Lower leg skin (tissue), 3 donors: ENCODE results near the gene SUMF1.

Experiments
- POLR2A ChIP-seq, 2 donors: fragments of 450-650 bp; IDR thresholded peaks; one replicate each; pipeline ENCODE4 v1.6.1; 2016 to 2017; ENCODE audit warnings: antibody characterized with exemption in 2 of 2, mild to moderate bottlenecking in 1 of 2, moderate library complexity in 1 of 2
- TF ChIP-seq, protein P1 (sequence below), 3 donors: fragments of 450-650 bp; IDR thresholded peaks; one replicate each; pipeline ENCODE4 v1.5.1; 2016; ENCODE audit warnings: antibody characterized with exemption in 3 of 3, mild to moderate bottlenecking in 3 of 3, moderate library complexity in 2 of 3

DNA sequence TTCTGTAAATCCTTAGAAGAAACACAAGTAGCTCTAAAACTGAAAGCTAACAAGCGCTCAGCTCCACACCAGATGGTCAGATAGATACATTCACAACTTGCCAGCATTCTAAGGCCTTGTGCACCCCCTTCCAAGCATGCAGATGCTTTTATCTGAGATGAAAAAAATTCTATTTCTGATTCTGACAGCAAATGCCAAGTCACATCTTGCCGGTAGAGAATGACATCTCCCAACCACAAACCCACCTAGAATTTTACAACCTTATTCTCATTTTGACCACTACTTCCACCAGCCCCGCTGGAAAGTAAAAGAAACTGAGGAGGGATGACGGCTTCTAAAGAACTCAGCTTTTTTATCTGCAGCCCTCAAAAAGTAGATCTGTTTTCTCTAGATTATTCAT, 57.7 kb downstream of the SUMF1 start:
- TF ChIP-seq, protein P1, sequence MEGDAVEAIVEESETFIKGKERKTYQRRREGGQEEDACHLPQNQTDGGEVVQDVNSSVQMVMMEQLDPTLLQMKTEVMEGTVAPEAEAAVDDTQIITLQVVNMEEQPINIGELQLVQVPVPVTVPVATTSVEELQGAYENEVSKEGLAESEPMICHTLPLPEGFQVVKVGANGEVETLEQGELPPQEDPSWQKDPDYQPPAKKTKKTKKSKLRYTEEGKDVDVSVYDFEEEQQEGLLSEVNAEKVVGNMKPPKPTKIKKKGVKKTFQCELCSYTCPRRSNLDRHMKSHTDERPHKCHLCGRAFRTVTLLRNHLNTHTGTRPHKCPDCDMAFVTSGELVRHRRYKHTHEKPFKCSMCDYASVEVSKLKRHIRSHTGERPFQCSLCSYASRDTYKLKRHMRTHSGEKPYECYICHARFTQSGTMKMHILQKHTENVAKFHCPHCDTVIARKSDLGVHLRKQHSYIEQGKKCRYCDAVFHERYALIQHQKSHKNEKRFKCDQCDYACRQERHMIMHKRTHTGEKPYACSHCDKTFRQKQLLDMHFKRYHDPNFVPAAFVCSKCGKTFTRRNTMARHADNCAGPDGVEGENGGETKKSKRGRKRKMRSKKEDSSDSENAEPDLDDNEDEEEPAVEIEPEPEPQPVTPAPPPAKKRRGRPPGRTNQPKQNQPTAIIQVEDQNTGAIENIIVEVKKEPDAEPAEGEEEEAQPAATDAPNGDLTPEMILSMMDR (IDR thresholded peaks at IDR 0.05): no peak
- TF ChIP-seq POLR2A (IDR thresholded peaks at IDR 0.05): no peak
